K562 (cell line): ENCODE data around the gene MRAP2. TPM values are rescaled to one million over a fixed set of nuclear protein-coding genes. Genes with fewer than 3 reads are reported as not detected.

Experiments used
- ATAC-seq: fragments of 200-7000 bp; cut with Tn5 transposase; 3 replicates; pipeline ENCODE4 v1.9.1; 2020; ENCODE audit warnings: moderate library complexity
- BruUV-seq: library from RNA; stranded (reverse); fragments of 400-500 nt; replicated peaks from 2 replicates; lab custom pipeline; 2021; lab: Mats Ljungman, UMichigan
- CTCF ChIA-PET: fragments of 300-600 bp; formaldehyde crosslinking; extraction: SDS; loops from one replicate; lab custom pipeline; 2021; ENCODE audit warnings: low intra/inter-chr PET ratio; lab: Yijun Ruan, JAX
- POLR2A ChIA-PET: fragments of 300-600, 350-650 bp; sonication (Branson Sonifier 250); formaldehyde crosslinking; extraction: SDS; loops from one replicate; lab custom pipeline; 2021; ENCODE audit warnings: antibody characterized with exemption, inconsistent platforms; lab: Yijun Ruan, JAX
- DNase-seq, 4 experiments: peaks; one replicate each; pipeline versions ENCODE4 v3.0.0 to v3.0.0-alpha.2; 2011 to 2018; ENCODE audit warnings: low spot score in 3 of 4, mixed read lengths in 3 of 4; ENCODE audit errors: extremely low read depth in 1 of 4
- FAIRE-seq: peaks from 2 replicates; lab custom pipeline; 2011; peaks lifted over from hg19 to GRCh38; lab: Jason Lieb, UNC
- H2AFZ ChIP-seq: 2 replicates; pipeline ENCODE4 v1.6.0; 2011; ENCODE audit warnings: low read depth, low read length, control low read depth, inconsistent platforms
- H3K27ac ChIP-seq: fragments of 200-600 bp; 3 replicates; pipeline ENCODE4 v1.8.0; 2011; ENCODE audit warnings: low read depth, mild to moderate bottlenecking, control low read depth, inconsistent platforms, low read length, moderate library complexity, mixed read lengths; ENCODE audit errors: extremely low read depth
- H3K27me3 ChIP-seq, 2 experiments: fragments of 300-600 bp in 1 of 2; 2 replicates in 1 of 2; 3 replicates in 1 of 2; pipeline versions ENCODE4 v1.6.0 to v1.8.0; 2011; ENCODE audit warnings: inconsistent platforms in 2 of 2, low read length in 2 of 2, mild to moderate bottlenecking in 1 of 2, mixed read lengths in 1 of 2, moderate library complexity in 1 of 2; ENCODE audit not compliant: control insufficient read depth in 2 of 2, insufficient read depth in 2 of 2
- H3K36me3 ChIP-seq: fragments of 300-600 bp; 3 replicates; pipeline ENCODE4 v1.8.0; 2011; ENCODE audit warnings: mild to moderate bottlenecking, low read length, inconsistent platforms; ENCODE audit not compliant: control insufficient read depth, insufficient read depth
- H3K4me1 ChIP-seq, 2 experiments: fragments of 200-600 bp in 1 of 2; replicated peaks in 1 of 2; 2 replicates in 1 of 2; 3 replicates in 1 of 2; pipeline versions ENCODE4 v1.5.1 to v1.8.0; 2011; ENCODE audit warnings: inconsistent platforms in 2 of 2, low read length in 2 of 2, mild to moderate bottlenecking in 1 of 2, mixed read lengths in 1 of 2, moderate library complexity in 1 of 2; ENCODE audit not compliant: control insufficient read depth in 2 of 2, insufficient read depth in 2 of 2
- H3K4me2 ChIP-seq: 2 replicates; pipeline ENCODE4 v1.6.1; 2011; ENCODE audit warnings: low read length, control low read depth, inconsistent platforms, mixed read lengths; ENCODE audit not compliant: insufficient read depth
- H3K4me3 ChIP-seq: fragments of 200-600 bp; sonication (generic), shearing (Covaris generic); 2 replicates; pipeline ENCODE4 v1.5.1; 2016; ENCODE audit warnings: control low read depth, inconsistent platforms
- H3K79me2 ChIP-seq: fragments of 200-600 bp; 3 replicates; pipeline ENCODE4 v1.8.0; 2011; ENCODE audit warnings: low read length, inconsistent platforms; ENCODE audit not compliant: control insufficient read depth, insufficient read depth
- H3K9ac ChIP-seq, 2 experiments: 2 replicates each; pipeline versions ENCODE4 v1.6.0 to v1.6.1; 2011; ENCODE audit warnings: low read depth in 2 of 2, low read length in 2 of 2, control low read depth in 1 of 2, inconsistent platforms in 1 of 2, mild to moderate bottlenecking in 1 of 2, mixed read lengths in 1 of 2; ENCODE audit not compliant: insufficient read depth in 1 of 2
- H3K9me1 ChIP-seq: one replicate; pipeline ENCODE4 v1.6.0; 2011; ENCODE audit warnings: inconsistent platforms, mild to moderate bottlenecking, low read length, moderate library complexity; ENCODE audit not compliant: control insufficient read depth, insufficient read depth
- H3K9me3 ChIP-seq: replicated peaks from 2 replicates; pipeline ENCODE4 v1.5.1; 2011; ENCODE audit warnings: low read depth, low read length, inconsistent platforms; ENCODE audit not compliant: control insufficient read depth, insufficient read depth
- H4K20me1 ChIP-seq: replicated peaks from 2 replicates; pipeline ENCODE4 v1.6.1; 2011; ENCODE audit warnings: low read length, inconsistent platforms, mixed read lengths; ENCODE audit not compliant: control insufficient read depth, insufficient read depth
- ATF3 ChIP-seq, 2 experiments: fragments of 450-650 bp in 1 of 2; sonication (generic) in 1 of 2; formaldehyde crosslinking in 1 of 2; IDR thresholded peaks in 1 of 2; conservative IDR thresholded peaks in 1 of 2; 2 replicates each; pipeline versions ENCODE4 v1.6.1 to v1.8.1; 2016 to 2023; ENCODE audit warnings: mild to moderate bottlenecking in 2 of 2, moderate library complexity in 2 of 2, inconsistent platforms in 1 of 2, missing genetic modification reagents in 1 of 2
- BRD9 ChIP-seq: fragments of 450-650 bp; IDR thresholded peaks from 2 replicates; pipeline ENCODE4 v1.6.1; 2018; ENCODE audit warnings: low read depth; ENCODE audit not compliant: partially characterized antibody
- FIP1L1 ChIP-seq: fragments of 200-400 bp; formaldehyde crosslinking; IDR thresholded peaks from 2 replicates; pipeline ENCODE4 v1.6.1; 2018; ENCODE audit warnings: mild to moderate bottlenecking, low read depth, low read length; ENCODE audit not compliant: poor library complexity, severe bottlenecking
- HMG20A ChIP-seq: fragments of 450-650 bp; formaldehyde crosslinking; conservative IDR thresholded peaks from 2 replicates; pipeline ENCODE4 v1.4.0; 2020; ENCODE audit warnings: mild to moderate bottlenecking, mixed read lengths
- KAT8 ChIP-seq: fragments of 450-650 bp; IDR thresholded peaks from 2 replicates; pipeline ENCODE4 v1.6.1; 2016; ENCODE audit warnings: low read depth, mild to moderate bottlenecking
- KLF16 ChIP-seq: IDR thresholded peaks from 2 replicates; pipeline ENCODE4 v1.6.1; 2016; ENCODE audit warnings: antibody characterized with exemption
- MECOM ChIP-seq: fragments of 250-450 bp; sonication (Bioruptor Pico); IDR thresholded peaks from 2 replicates; pipeline ENCODE4 v1.8.0; 2022; ENCODE audit warnings: inconsistent platforms
- POLR3G ChIP-seq: IDR thresholded peaks from 2 replicates; pipeline ENCODE4 v1.6.1; 2011; ENCODE audit not compliant: insufficient read length, insufficient replicate concordance; ENCODE audit errors: extremely low read depth
- TEAD4 ChIP-seq, 2 experiments: sonication (generic) in 1 of 2; formaldehyde crosslinking in 1 of 2; IDR thresholded peaks; 2 replicates each; pipeline versions ENCODE4 v1.6.1 to v1.8.0; 2012 to 2022; ENCODE audit warnings: borderline replicate concordance in 1 of 2, inconsistent platforms in 1 of 2, low read length in 1 of 2, mild to moderate bottlenecking in 1 of 2, missing genetic modification reagents in 1 of 2
- ZNF583 ChIP-seq: fragments of 250-450 bp; sonication (Bioruptor Pico); IDR thresholded peaks from 2 replicates; pipeline ENCODE4 v1.4.0; 2020
- WGBS: fragments of 100-300 bp; shearing (Covaris generic); methylation state at CpG from one replicate; pipeline ENCODE4 v1.1.6; 2016; ENCODE audit warnings: low coverage, mixed read lengths; ENCODE audit not compliant: insufficient coverage; ENCODE audit errors: missing lambda C conversion rate; 5-methylcytosine and 5-hydroxymethylcytosine counted together
- in situ Hi-C: fragments of 300-500 bp; cut with MboI; formaldehyde crosslinking; loops from 4 replicates; pipeline ENCODE4 v1.15.0; 2018; ENCODE audit warnings: inconsistent platforms, mixed read lengths
- intact Hi-C: fragments of 100-400 bp; cut with micrococcal nuclease; formaldehyde crosslinking; loops from 2 replicates; pipeline ENCODE4 v1.14.2; 2022
- polyA plus RNA-seq, 8 experiments: library from polyadenylated mRNA; depleted of rRNA in 4 of 8; stranded (reverse) in 5 of 8; unstranded in 3 of 8; fragments of >200 nt; fragmentation: Nextera tagmentation in 2 of 8; fragmentation: Illumina TruSeq in 1 of 8; extraction: Ambion mirVana in 2 of 8; extraction: Trizol in 1 of 8; gene quantifications; 2 replicates each; pipeline versions ENCODE4 v1.2.1 to v1.2.3, GENCODE V29; 2011 to 2014; ENCODE audit warnings: inconsistent platforms in 1 of 8, missing spikeins in 1 of 8
- total RNA-seq, 7 experiments: library from RNA; depleted of rRNA in 6 of 7; stranded (reverse); fragments of >200 nt in 6 of 7; fragmentation: Illumina TruSeq in 2 of 7; extraction: Trizol in 2 of 7; gene quantifications; 2 replicates each; pipeline versions ENCODE4 v1.2.1 to v1.2.3, GENCODE V29; 2011 to 2021; ENCODE audit warnings: low replicate concordance in 1 of 7

Gene MRAP2
- total and polyA plus RNA-seq, 9 of the 15 experiments (the other 6 are each of a cell fraction or from before 2014, with no cell fraction given) = 5.9 to 38.9 (median 9.3) TPM

GRCh38 chr6:84001119-84001518 lies 32.5 kb upstream of the MRAP2 start:
- Histone ChIP-seq H3K9ac (no peak overlapping the region), H4K20me1 (no peaks in the 10 kb centered on the region), H3K4me2 (no peak overlapping the region), H3K27ac (no peak overlapping the region), H3K9me1 (no peaks in the 10 kb centered on the region), H3K4me3 (no peak overlapping the region), H3K9me3 (no peaks in the 10 kb centered on the region), H3K27me3 (no peaks in the 10 kb centered on the region), H3K36me3 (no peaks in the 10 kb centered on the region), H3K79me2 (no peaks in the 10 kb centered on the region), H3K4me1 (no peaks in the 10 kb centered on the region), H2AFZ (no peak overlapping the region)
- FAIRE-seq = no peak
- intact Hi-C loops = no loop called here
- ATAC-seq = no peak
- no TSS peak for BruUV-seq
- POLR2A ChIA-PET = no interaction called here
- WGBS = 64% methylated on average over 3 of the region's 3 CpGs
- CTCF ChIA-PET = no interaction called here
- in situ Hi-C loops = no loop called here
- DNase-seq = no peak
- TF ChIP-seq FIP1L1 = no peak
- no peak for TF ChIP-seq TEAD4 (IDR thresholded peaks at IDR 0.05; ENCODE audit: low read length)
- no peak for TF ChIP-seq TEAD4 (CRISPR knock-in tag; IDR thresholded peaks at IDR 0.05; ENCODE audit: borderline replicate concordance)
- no peak for TF ChIP-seq MECOM (CRISPR knock-in tag)
- TF ChIP-seq KAT8 = no peak
- no peak for TF ChIP-seq ZNF583
- no peak for TF ChIP-seq KLF16
- no peak for TF ChIP-seq POLR3G
- TF ChIP-seq HMG20A (CRISPR knock-in tag) = no peak
- TF ChIP-seq BRD9 = no peak
- no peak for TF ChIP-seq ATF3 (IDR thresholded peaks at IDR 0.05)
- TF ChIP-seq ATF3 (CRISPR knock-in tag; conservative IDR thresholded peaks at IDR 0.05) = no peak
